Left kidney (tissue), 2 donors: ENCODE results near the gene NUBP1. TPM values are rescaled to one million over a fixed set of nuclear protein-coding genes. Genes with fewer than 3 reads are reported as not detected.
"Not testable (repeated sequence)": the region's sequence is repeated elsewhere in the genome, so short reads cannot be mapped to it uniquely, and the experiment has no call there.

Experiments
- DNase-seq: peaks from one replicate; pipeline ENCODE4 v3.0.0-alpha.2; 2013
- polyA plus RNA-seq: library from polyadenylated mRNA; unstranded; fragments of 120-200 nt; gene quantifications from one replicate; pipeline ENCODE4 v1.2.1, GENCODE V29; 2013; ENCODE audit not compliant: insufficient read length

NUBP1 gene
- polyA plus RNA-seq, 1 donor = 31.3 TPM

- peak; percentile 86 for DNase-seq
Measured at GRCh38 chr16:10745841-10746240, 2.2 kb downstream of the NUBP1 start.

- no peak for DNase-seq
Measured at GRCh38 chr16:10750793-10751192, 7.2 kb downstream of the NUBP1 start.

GRCh38 chr16:10751291-10751697 is 7.7 kb downstream of the NUBP1 start:
- DNase-seq = no peak

GRCh38 chr16:10752843-10753523 is 9.3 kb downstream of the NUBP1 start:
- no peak for DNase-seq

GRCh38 chr16:10753670-10754069 is 10.0 kb downstream of the NUBP1 start:
- DNase-seq = no peak

- no peak for DNase-seq
Measured at GRCh38 chr16:10754941-10755340, 11.3 kb downstream of the NUBP1 start.

- DNase-seq = no peak
Measured at GRCh38 chr16:10756574-10756973, 12.9 kb downstream of the NUBP1 start.

GRCh38 chr16:10760858-10761257 is 17.2 kb downstream of the NUBP1 start:
- DNase-seq = no peak

GRCh38 chr16:10761373-10761772 is 17.7 kb downstream of the NUBP1 start:
- no peak for DNase-seq

GRCh38 chr16:10762336-10763016 is 18.8 kb downstream of the NUBP1 start:
- DNase-seq = no peak

GRCh38 chr16:10763456-10763855 is 19.8 kb downstream of the NUBP1 start:
- no peak for DNase-seq

- DNase-seq = no peak
Measured at GRCh38 chr16:10765772-10766171, 22.1 kb downstream of the NUBP1 start.

- no peak for DNase-seq
Measured at GRCh38 chr16:10767127-10767526, 23.5 kb downstream of the NUBP1 start.

GRCh38 chr16:10769381-10769780 is 25.7 kb downstream of the NUBP1 start:
- DNase-seq = no peak

GRCh38 chr16:10770907-10771306 is 27.3 kb downstream of the NUBP1 start:
- no peak for DNase-seq

GRCh38 chr16:10776280-10776679 is 32.6 kb downstream of the NUBP1 start:
- no peak for DNase-seq

- not testable (repeated sequence) for DNase-seq
Measured at GRCh38 chr16:10776923-10777322, 33.3 kb downstream of the NUBP1 start.

GRCh38 chr16:10777356-10777755 is 33.7 kb downstream of the NUBP1 start:
- DNase-seq = no peak

- not testable (repeated sequence) for DNase-seq
Measured at GRCh38 chr16:10779908-10780307, 36.3 kb downstream of the NUBP1 start.

GRCh38 chr16:10780628-10781027 is 37.0 kb downstream of the NUBP1 start:
- no peak for DNase-seq

GRCh38 chr16:10782628-10783027 is 39.0 kb downstream of the NUBP1 start:
- no peak for DNase-seq

- no peak for DNase-seq
Measured at GRCh38 chr16:10787304-10787703, 43.7 kb downstream of the NUBP1 start.

GRCh38 chr16:10788630-10789029 is 45.0 kb downstream of the NUBP1 start:
- DNase-seq = not testable (repeated sequence)

- DNase-seq = no peak
Measured at GRCh38 chr16:10791048-10791447, 47.4 kb downstream of the NUBP1 start.
